Right cardiac atrium (tissue), 5 donors: Measurements from ENCODE around the gene SENP2. TPM values are rescaled to one million over a fixed set of nuclear protein-coding genes. Genes with fewer than 3 reads are reported as not detected.

Experiments
- ATAC-seq, 2 donors: fragments of 200-7000 bp; cut with Tn5 transposase; one replicate each; pipeline versions ENCODE4 v1.8.0 to v1.9.1; 2020; ENCODE audit warnings: moderate library complexity in 2 of 2, mild to moderate bottlenecking in 1 of 2
- DNase-seq, 3 donors: peaks; one replicate each; pipeline ENCODE4 v3.0.0-alpha.2; 2020
- H3K27ac ChIP-seq: one replicate; pipeline ENCODE4 v1.5.1; 2013; ENCODE audit warnings: mild to moderate bottlenecking, low read length, control low read depth, moderate library complexity
- H3K27me3 ChIP-seq: one replicate; pipeline ENCODE4 v1.6.1; 2013; ENCODE audit not compliant: control insufficient read depth, insufficient read depth
- H3K4me1 ChIP-seq: one replicate; pipeline ENCODE4 v1.6.1; 2013; ENCODE audit warnings: low read length; ENCODE audit not compliant: control insufficient read depth, insufficient read depth
- H3K4me3 ChIP-seq: one replicate; pipeline ENCODE4 v1.5.1; 2013; ENCODE audit warnings: low read length, control low read depth
- H3K9me3 ChIP-seq: one replicate; pipeline ENCODE4 v1.6.1; 2013; ENCODE audit warnings: low read length; ENCODE audit not compliant: control insufficient read depth
- WGBS: extraction: QIAGEN DNeasy Blood & Tissue Kit; methylation state at CpG from one replicate; pipeline ENCODE4 v1.1.7; 2013; 5-methylcytosine and 5-hydroxymethylcytosine counted together
- intact Hi-C, 4 donors: fragments of 100-400 bp; cut with DNase I; formaldehyde crosslinking; loops; one replicate each; pipeline versions ENCODE4 v1.11.0 to v1.14.0; 2022 to 2023
- polyA plus RNA-seq: library from polyadenylated mRNA; stranded (reverse); fragments of 200-250 nt; gene quantifications from one replicate; pipeline ENCODE4 v1.2.3, GENCODE V29; 2013
- total RNA-seq, 4 donors: library from RNA; stranded (reverse); fragmentation: NEBNext Ultra II Directional; extraction: Animal tissue kit (Norgen Biotek cat#: 25700); gene quantifications; one replicate each; pipeline ENCODE4 v1.2.1, GENCODE V29; 2021
- donor health status: healthy with polysubstance abuse.
- donor health status: DM: no; HTN: yes; CAD: no.
- donor health status: DM: no; HTN: no; CAD: no.
- donor health status: DM: no; HTN: yes; CAD: no; lungs with severe emphysema.
- donor health status: DM: yes; HTN: yes; CAD: no.

Gene SENP2
- total and polyA plus RNA-seq, 5 donors: 9.2 to 30.1 (median 27.9) TPM

- H3K27ac ChIP-seq: no peak overlapping the region
- H3K4me3 ChIP-seq: no peak overlapping the region
- no peaks in the 10 kb centered on the region for H3K9me3 ChIP-seq
- no peaks in the 10 kb centered on the region for H3K27me3 ChIP-seq
- intact Hi-C loops: no loop called here
- 86% methylated on average over 19 of the region's 19 CpGs for WGBS
- peaks cover 2% of the 10 kb centered on the region for H3K4me1 ChIP-seq
- no peak for ATAC-seq
- no peak for DNase-seq
Measured at GRCh38 chr3:185647134-185647879, 61.2 kb downstream of the SENP2 start.

GRCh38 chr3:185647880-185648210 lies 61.8 kb downstream of the SENP2 start:
- WGBS: 96% methylated on average over 10 of the region's 10 CpGs
- intact Hi-C loops: no loop called here
- no peak overlapping the region for H3K4me3 ChIP-seq
- ATAC-seq (no peak), DNase-seq (no peak)
- peaks cover 2% of the 10 kb centered on the region for H3K4me1 ChIP-seq
- no peak overlapping the region for H3K27ac ChIP-seq
- no peaks in the 10 kb centered on the region for H3K9me3 ChIP-seq
- H3K27me3 ChIP-seq: no peaks in the 10 kb centered on the region

- no peak for DNase-seq
- intact Hi-C loops: no loop called here
- Histone ChIP-seq H3K4me1 (peaks cover 2% of the 10 kb centered on the region), H3K4me3 (no peak overlapping the region), H3K9me3 (no peaks in the 10 kb centered on the region), H3K27ac (no peak overlapping the region), H3K27me3 (no peaks in the 10 kb centered on the region)
- WGBS: 98% methylated on average over 4 of the region's 4 CpGs
- ATAC-seq: no peak
Measured at GRCh38 chr3:185648396-185648795, 62.3 kb downstream of the SENP2 start.

GRCh38 chr3:185649414-185649813 lies 63.3 kb downstream of the SENP2 start:
- Histone ChIP-seq H3K4me3 (no peak overlapping the region), H3K27me3 (no peaks in the 10 kb centered on the region), H3K27ac (no peak overlapping the region), H3K9me3 (no peaks in the 10 kb centered on the region), H3K4me1 (peaks cover 2% of the 10 kb centered on the region)
- 86% methylated on average over 10 of the region's 10 CpGs for WGBS
- intact Hi-C loops: no loop called here
- DNase-seq: peak in 1 of 3 donors; percentile 31
- ATAC-seq: peak in 1 of 2 donors; percentile 28

- H3K4me3 ChIP-seq: no peak overlapping the region
- ATAC-seq: no peak
- no peak for DNase-seq
- H3K27ac ChIP-seq: no peak overlapping the region
- H3K4me1 ChIP-seq: peaks cover 6% of the 10 kb centered on the region
- no peaks in the 10 kb centered on the region for H3K9me3 ChIP-seq
- WGBS: 97% methylated on average over 9 of the region's 9 CpGs
- H3K27me3 ChIP-seq: no peaks in the 10 kb centered on the region
- intact Hi-C loops: no loop called here
Measured at GRCh38 chr3:185651971-185652370, 65.9 kb downstream of the SENP2 start.

- Histone ChIP-seq H3K4me1 (peaks cover 11% of the 10 kb centered on the region), H3K9me3 (no peaks in the 10 kb centered on the region), H3K4me3 (no peak overlapping the region), H3K27me3 (no peaks in the 10 kb centered on the region), H3K27ac (no peak overlapping the region)
- DNase-seq: no peak
- WGBS: 93% methylated on average over 12 of the region's 12 CpGs
- no peak for ATAC-seq
- intact Hi-C loops: no loop called here
Measured at GRCh38 chr3:185653949-185654757, 68.1 kb downstream of the SENP2 start.

GRCh38 chr3:185654758-185655145 lies 68.7 kb downstream of the SENP2 start:
- H3K27ac ChIP-seq: no peak overlapping the region
- H3K4me1 ChIP-seq: peaks cover 11% of the 10 kb centered on the region
- H3K9me3 ChIP-seq: no peaks in the 10 kb centered on the region
- no peak overlapping the region for H3K4me3 ChIP-seq
- no peaks in the 10 kb centered on the region for H3K27me3 ChIP-seq
- ATAC-seq (no peak), DNase-seq (no peak)
- 95% methylated on average over 2 of the region's 2 CpGs for WGBS
- intact Hi-C loops: no loop called here

- Histone ChIP-seq H3K4me3 (no peak overlapping the region), H3K27me3 (no peaks in the 10 kb centered on the region), H3K9me3 (no peaks in the 10 kb centered on the region), H3K27ac (peak overlapping the region; percentile 92), H3K4me1 (peaks cover 14% of the 10 kb centered on the region)
- intact Hi-C loops: no loop called here
- 80% methylated on average over 12 of the region's 12 CpGs for WGBS
- DNase-seq (peak in 1 of 3 donors; percentile 63), ATAC-seq (no peak)
Measured at GRCh38 chr3:185655426-185656320, 69.6 kb downstream of the SENP2 start.

GRCh38 chr3:185656321-185656840 lies 70.3 kb downstream of the SENP2 start:
- Histone ChIP-seq H3K27ac (peak overlapping the region; percentile 92), H3K9me3 (no peaks in the 10 kb centered on the region), H3K4me1 (peaks cover 13% of the 10 kb centered on the region), H3K4me3 (no peak overlapping the region), H3K27me3 (no peaks in the 10 kb centered on the region)
- intact Hi-C loops: no loop called here
- DNase-seq (peak; percentile 69 to 84 (median 73)), ATAC-seq (peak; percentile 79 to 88)
- 58% methylated on average over 8 of the region's 8 CpGs for WGBS

GRCh38 chr3:185657211-185657610 lies 71.1 kb downstream of the SENP2 start:
- 94% methylated on average over 12 of the region's 12 CpGs for WGBS
- Histone ChIP-seq H3K27me3 (no peaks in the 10 kb centered on the region), H3K27ac (peak overlapping the region; percentile 56), H3K4me1 (peaks cover 13% of the 10 kb centered on the region), H3K4me3 (no peak overlapping the region), H3K9me3 (no peaks in the 10 kb centered on the region)
- no peak for ATAC-seq
- no peak for DNase-seq
- intact Hi-C loops: no loop called here
